Prostate gland (tissue), 2 donors: ENCODE measurements around the gene UGT1A6. TPM values are rescaled to one million over a fixed set of nuclear protein-coding genes. Genes with fewer than 3 reads are reported as not detected.

Source experiments
- DNase-seq: peaks from one replicate; pipeline ENCODE4 v3.0.0-alpha.2; 2019; ENCODE audit warnings: low spot score
- H3K27ac ChIP-seq, 2 donors: fragments of 200-600 bp; sonication (generic); 2 replicates each; pipeline ENCODE4 v1.5.1; 2017 to 2019
- H3K27me3 ChIP-seq: fragments of 200-600 bp; sonication (generic); replicated peaks from 2 replicates; pipeline ENCODE4 v1.5.1; 2019; ENCODE audit not compliant: insufficient read depth
- H3K36me3 ChIP-seq, 2 donors: fragments of 200-600 bp; sonication (generic); 1 replicate in 1 of 2; 2 replicates in 1 of 2; pipeline versions ENCODE4 v1.5.1 to v1.8.1; 2017 to 2019
- H3K4me1 ChIP-seq: fragments of 200-600 bp; sonication (generic); replicated peaks from 2 replicates; pipeline ENCODE4 v1.5.1; 2019
- H3K4me3 ChIP-seq, 2 donors: fragments of 200-600 bp; sonication (generic); 2 replicates each; pipeline ENCODE4 v1.5.1; 2017 to 2019
- H3K9me3 ChIP-seq: fragments of 200-600 bp; sonication (generic); 2 replicates; pipeline ENCODE4 v1.5.1; 2017
- CTCF ChIP-seq, 4 experiments: fragments of 200-600 bp in 2 of 4; fragments of 450-650 bp in 2 of 4; sonication (generic) in 2 of 4; IDR thresholded peaks; 1 replicate in 3 of 4; 2 replicates in 1 of 4; pipeline ENCODE4 v1.5.1; 2016 to 2019; ENCODE audit warnings: antibody characterized with exemption in 4 of 4, mild to moderate bottlenecking in 2 of 4, moderate library complexity in 2 of 4
- POLR2A ChIP-seq: fragments of 450-650 bp; IDR thresholded peaks from one replicate; pipeline ENCODE4 v1.6.1; 2016; ENCODE audit warnings: antibody characterized with exemption, mild to moderate bottlenecking
- POLR2AphosphoS5 ChIP-seq: sonication (generic); formaldehyde crosslinking; IDR thresholded peaks from one replicate; pipeline ENCODE4 v1.6.1; 2017; ENCODE audit warnings: antibody characterized with exemption
- WGBS: methylation state at CpG from one replicate; pipeline ENCODE4 v1.1.5; 2018; 5-methylcytosine and 5-hydroxymethylcytosine counted together
- intact Hi-C: fragments of 100-400 bp; cut with DNase I; formaldehyde crosslinking; loops from one replicate; pipeline ENCODE4 v1.14.2; 2022
- total RNA-seq, 2 donors: library from RNA; depleted of rRNA; stranded (reverse); fragments of >200 nt; gene quantifications; one replicate each; pipeline ENCODE4 v1.1.0, GENCODE V29; 2016

The UGT1A6 gene
- total RNA-seq, 2 donors from 2014 or later, result 0.85 to 6.6 TPM

GRCh38 chr2:233680361-233681045 lies 12.2 kb upstream of the UGT1A6 start:
- TF ChIP-seq CTCF (IDR thresholded peaks at IDR 0.05) (no peak), POLR2A (no peak), POLR2AphosphoS5 (no peak)
- Histone ChIP-seq H3K9me3 (no peaks in the 10 kb centered on the region), H3K27me3 (no peaks in the 10 kb centered on the region), H3K36me3 (no peaks in the 10 kb centered on the region), H3K4me1 (no peaks in the 10 kb centered on the region), H3K4me3 (no peak overlapping the region), H3K27ac (no peak overlapping the region)
- intact Hi-C loops, result no loop called here
- WGBS, result 83% methylated on average over 4 of the region's 4 CpGs
- DNase-seq, result no peak

GRCh38 chr2:233681521-233682099 lies 11.1 kb upstream of the UGT1A6 start, which contains the start of gene UGT1A7:
UGT1A7 (plus strand) TSS chr2:233681901; CDS start chr2:233681938, 37 bp downstream.
- H3K4me3 ChIP-seq, result no peak within 1 kb of the TSS
- intact Hi-C loops, result no loop called here

GRCh38 chr2:233684640-233685039 lies 8.1 kb upstream of the UGT1A6 start:
- WGBS, result 80% methylated on average over 1 of the region's 1 CpG
- intact Hi-C loops, result no loop called here
- no peak for TF ChIP-seq POLR2AphosphoS5
- TF ChIP-seq CTCF (IDR thresholded peaks at IDR 0.05), result no peak
- TF ChIP-seq POLR2A, result no peak

More at GRCh38 chr2:233681521-233682099, 11.1 kb upstream of the UGT1A6 start, which contains the start of gene UGT1A7:
- TF ChIP-seq POLR2AphosphoS5 (no peak), CTCF (IDR thresholded peaks at IDR 0.05) (no peak), POLR2A (no peak)
- no peak for DNase-seq
- Histone ChIP-seq H3K36me3 (no peaks in the 10 kb centered on the region), H3K27me3 (no peaks in the 10 kb centered on the region), H3K27ac (no peak within 1 kb of the TSS), H3K4me1 (no peaks in the 10 kb centered on the region), H3K9me3 (no peaks in the 10 kb centered on the region)
- WGBS, result 81% methylated on average over 5 of the region's 5 CpGs

GRCh38 chr2:233686928-233687327 lies 5.8 kb upstream of the UGT1A6 start:
- intact Hi-C loops, result no loop called here
- DNase-seq, result no peak
- H3K36me3 ChIP-seq, result no peaks in the 10 kb centered on the region
- no peaks in the 10 kb centered on the region for H3K4me1 ChIP-seq
- H3K27me3 ChIP-seq, result no peaks in the 10 kb centered on the region
- H3K27ac ChIP-seq, result no peak overlapping the region
- TF ChIP-seq POLR2AphosphoS5 (no peak), CTCF (IDR thresholded peaks at IDR 0.05) (no peak)
- WGBS, result 80% methylated on average over 5 of the region's 5 CpGs
- H3K4me3 ChIP-seq, result no peak overlapping the region
- no peaks in the 10 kb centered on the region for H3K9me3 ChIP-seq

More at GRCh38 chr2:233684640-233685039, 8.1 kb upstream of the UGT1A6 start:
- Histone ChIP-seq H3K27ac (no peak overlapping the region), H3K27me3 (no peaks in the 10 kb centered on the region), H3K9me3 (no peaks in the 10 kb centered on the region), H3K36me3 (no peaks in the 10 kb centered on the region), H3K4me1 (no peaks in the 10 kb centered on the region), H3K4me3 (no peak overlapping the region)
- DNase-seq, result no peak

GRCh38 chr2:233688341-233688740 lies 4.3 kb upstream of the UGT1A6 start:
- no peak for DNase-seq
- Histone ChIP-seq H3K27me3 (no peaks in the 10 kb centered on the region), H3K36me3 (no peaks in the 10 kb centered on the region), H3K4me1 (no peaks in the 10 kb centered on the region), H3K4me3 (no peak overlapping the region), H3K27ac (no peak overlapping the region), H3K9me3 (no peaks in the 10 kb centered on the region)
- TF ChIP-seq POLR2AphosphoS5 (no peak), POLR2A (no peak), CTCF (IDR thresholded peaks at IDR 0.05) (no peak)
- intact Hi-C loops, result no loop called here
- 86% methylated on average over 5 of the region's 5 CpGs for WGBS
